ENCODE data around the gene PLP2. TPM values are rescaled to one million over a fixed set of nuclear protein-coding genes. Genes with fewer than 3 reads are reported as not detected.

PLP2 gene
- total and polyA plus RNA-seq, 3 donors from 2014 or later = 19.0 to 61.6 (median 21.4) TPM

DNA sequence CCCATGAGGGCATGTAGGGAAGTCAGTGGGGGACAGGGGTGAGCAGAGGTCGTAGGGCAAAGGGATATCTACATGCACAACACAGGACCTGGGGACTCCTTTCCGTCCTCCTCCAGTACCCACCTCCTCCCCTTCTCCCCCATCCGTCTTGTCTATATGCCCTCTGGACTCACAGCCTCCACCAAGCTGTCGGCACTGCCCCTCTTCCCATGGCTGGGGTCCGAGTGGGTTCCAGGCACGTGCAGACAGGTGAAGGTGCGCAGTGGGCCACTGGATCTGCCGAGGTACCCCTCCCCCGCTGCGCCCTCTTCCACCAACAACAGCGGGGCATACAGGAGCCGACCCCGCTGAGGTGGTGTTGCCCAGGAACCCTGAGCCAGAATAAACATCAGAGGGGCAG is 33.7 kb downstream of the PLP2 start:
- Histone ChIP-seq H3K36me3 (ENCODE audit: low read depth, missing control alignments) (no peaks in the 10 kb centered on the region), H3K4me1 (no peaks in the 10 kb centered on the region), H3K27me3 (no peaks in the 10 kb centered on the region), H3K27ac (no peak overlapping the region), H3K4me3 (no peak overlapping the region), H3K9me3 (no peaks in the 10 kb centered on the region)
- no peak for TF ChIP-seq POLR2A (IDR thresholded peaks at IDR 0.05)
- TF ChIP-seq, protein P1, sequence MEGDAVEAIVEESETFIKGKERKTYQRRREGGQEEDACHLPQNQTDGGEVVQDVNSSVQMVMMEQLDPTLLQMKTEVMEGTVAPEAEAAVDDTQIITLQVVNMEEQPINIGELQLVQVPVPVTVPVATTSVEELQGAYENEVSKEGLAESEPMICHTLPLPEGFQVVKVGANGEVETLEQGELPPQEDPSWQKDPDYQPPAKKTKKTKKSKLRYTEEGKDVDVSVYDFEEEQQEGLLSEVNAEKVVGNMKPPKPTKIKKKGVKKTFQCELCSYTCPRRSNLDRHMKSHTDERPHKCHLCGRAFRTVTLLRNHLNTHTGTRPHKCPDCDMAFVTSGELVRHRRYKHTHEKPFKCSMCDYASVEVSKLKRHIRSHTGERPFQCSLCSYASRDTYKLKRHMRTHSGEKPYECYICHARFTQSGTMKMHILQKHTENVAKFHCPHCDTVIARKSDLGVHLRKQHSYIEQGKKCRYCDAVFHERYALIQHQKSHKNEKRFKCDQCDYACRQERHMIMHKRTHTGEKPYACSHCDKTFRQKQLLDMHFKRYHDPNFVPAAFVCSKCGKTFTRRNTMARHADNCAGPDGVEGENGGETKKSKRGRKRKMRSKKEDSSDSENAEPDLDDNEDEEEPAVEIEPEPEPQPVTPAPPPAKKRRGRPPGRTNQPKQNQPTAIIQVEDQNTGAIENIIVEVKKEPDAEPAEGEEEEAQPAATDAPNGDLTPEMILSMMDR (IDR thresholded peaks at IDR 0.05) = no peak
- intact Hi-C loops (cut with DNase I; ENCODE audit: low total_unique reads) = no loop called here
- 80 to 85% methylated on average over 1 to 13 of the region's 13 CpGs for WGBS, 2 donors
- no peak for DNase-seq

DNA sequence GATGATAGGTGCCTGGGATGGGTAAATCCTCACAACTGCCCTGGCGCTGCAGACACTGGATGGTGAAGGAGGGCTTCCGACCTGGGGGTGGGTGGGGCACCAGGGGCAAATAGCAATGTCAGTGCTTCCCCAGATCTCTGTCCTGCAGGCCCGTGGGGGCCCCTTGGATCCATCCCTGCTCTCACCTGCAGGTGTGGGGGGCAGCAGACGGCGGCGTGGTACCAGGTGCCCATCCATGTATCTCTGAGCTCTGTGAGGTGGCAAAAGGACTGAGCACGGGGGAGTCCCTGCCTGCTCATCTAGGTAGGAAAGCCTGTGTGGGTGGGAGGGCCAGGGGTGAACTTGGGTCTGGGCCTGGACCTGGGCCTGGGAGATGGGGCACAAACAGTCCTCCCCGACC is 34.8 kb downstream of the PLP2 start:
- TF ChIP-seq, protein P1 (IDR thresholded peaks at IDR 0.05) = no peak
- no peak for TF ChIP-seq POLR2A (IDR thresholded peaks at IDR 0.05)
- DNase-seq = no peak
- intact Hi-C loops (cut with DNase I; ENCODE audit: low total_unique reads) = no loop called here
- H3K27me3 ChIP-seq = no peaks in the 10 kb centered on the region
- no peak overlapping the region for H3K27ac ChIP-seq
- H3K4me1 ChIP-seq = no peaks in the 10 kb centered on the region
- H3K9me3 ChIP-seq = no peaks in the 10 kb centered on the region
- no peaks in the 10 kb centered on the region for H3K36me3 ChIP-seq (ENCODE audit: low read depth, missing control alignments)
- no peak overlapping the region for H3K4me3 ChIP-seq
- WGBS, 2 donors = 60 to 87% methylated on average over 2 to 5 of the region's 8 CpGs

DNA sequence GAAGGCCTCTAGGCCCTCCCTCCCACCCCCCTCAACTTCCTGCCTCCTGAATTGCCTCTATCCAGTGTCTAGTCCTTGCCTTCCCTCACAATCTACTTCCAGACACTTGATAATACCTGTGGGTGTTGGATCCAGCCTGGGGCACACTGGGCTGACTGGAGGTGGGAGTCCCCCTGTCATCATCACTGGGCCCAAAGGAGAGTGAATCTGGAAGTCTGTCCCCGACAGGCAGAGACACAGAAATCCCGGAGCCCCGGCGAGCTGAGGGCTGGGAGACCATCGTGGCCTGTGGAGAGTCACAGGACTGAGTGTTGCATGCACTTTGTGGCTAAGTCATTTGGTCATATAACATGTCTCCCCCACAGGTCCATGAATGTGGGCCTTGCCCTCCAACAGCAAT is 36.7 kb downstream of the PLP2 start:
- Histone ChIP-seq H3K4me3 (no peak overlapping the region), H3K4me1 (no peaks in the 10 kb centered on the region), H3K9me3 (no peaks in the 10 kb centered on the region), H3K27me3 (no peaks in the 10 kb centered on the region), H3K36me3 (ENCODE audit: low read depth, missing control alignments) (no peaks in the 10 kb centered on the region), H3K27ac (no peak overlapping the region)
- TF ChIP-seq POLR2A (IDR thresholded peaks at IDR 0.05) = no peak
- TF ChIP-seq, protein P1 (IDR thresholded peaks at IDR 0.05) = no peak
- DNase-seq = no peak
- intact Hi-C loops (cut with DNase I; ENCODE audit: low total_unique reads) = no loop called here
- WGBS, 2 donors = 60 to 80% methylated on average over 1 to 5 of the region's 5 CpGs

DNA sequence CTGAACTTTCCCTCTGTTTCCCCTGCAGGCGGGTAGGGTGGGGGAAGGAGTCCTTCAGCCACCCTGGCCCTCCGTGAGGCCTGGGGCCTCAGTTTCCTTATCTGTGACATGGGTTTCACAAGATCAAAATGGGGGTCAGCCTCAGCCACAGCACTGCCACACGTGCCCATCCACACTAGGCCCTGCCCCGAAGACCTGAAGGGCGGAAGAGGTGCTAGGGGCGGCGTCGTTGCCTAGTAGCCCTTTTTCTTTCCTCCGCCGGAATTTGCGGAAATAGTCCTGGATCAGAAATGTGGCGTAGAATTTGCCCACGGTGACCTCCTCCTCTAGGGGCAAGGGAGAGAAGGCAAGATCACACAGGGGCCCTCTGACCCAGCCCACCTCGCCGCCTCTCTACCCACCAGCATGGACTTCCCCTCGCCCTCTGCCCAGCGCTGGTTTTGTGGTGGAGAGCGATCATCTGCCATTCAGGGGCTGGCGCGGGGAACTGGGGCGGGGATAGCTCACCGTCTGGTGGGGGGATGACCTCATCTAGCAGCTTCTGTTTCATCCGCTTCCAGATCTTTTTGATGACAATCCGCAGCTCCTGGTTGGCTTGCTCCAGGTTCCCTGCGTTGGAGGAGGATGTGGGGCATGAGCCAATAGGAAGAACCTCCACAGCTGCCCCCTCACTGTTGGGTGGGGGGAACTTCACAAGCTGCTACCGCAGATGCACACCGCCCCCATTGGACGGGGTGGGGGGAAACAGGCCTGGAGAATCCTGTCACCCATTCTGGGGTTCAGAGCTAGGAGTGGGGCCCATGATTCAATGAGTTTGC is 37.9 kb downstream of the PLP2 start:
- no peaks in the 10 kb centered on the region for H3K9me3 ChIP-seq
- no peak overlapping the region for H3K27ac ChIP-seq
- TF ChIP-seq, protein P1 (IDR thresholded peaks at IDR 0.05) = no peak
- TF ChIP-seq POLR2A (IDR thresholded peaks at IDR 0.05) = no peak
- WGBS, 2 donors = 28 to 47% methylated on average over 13 to 14 of the region's 28 CpGs
- no peak overlapping the region for H3K4me3 ChIP-seq
- H3K4me1 ChIP-seq = no peaks in the 10 kb centered on the region
- intact Hi-C loops (cut with DNase I; ENCODE audit: low total_unique reads) = no loop called here
- DNase-seq = no peak
- H3K36me3 ChIP-seq (ENCODE audit: low read depth, missing control alignments) = no peaks in the 10 kb centered on the region
- H3K27me3 ChIP-seq = no peaks in the 10 kb centered on the region

DNA sequence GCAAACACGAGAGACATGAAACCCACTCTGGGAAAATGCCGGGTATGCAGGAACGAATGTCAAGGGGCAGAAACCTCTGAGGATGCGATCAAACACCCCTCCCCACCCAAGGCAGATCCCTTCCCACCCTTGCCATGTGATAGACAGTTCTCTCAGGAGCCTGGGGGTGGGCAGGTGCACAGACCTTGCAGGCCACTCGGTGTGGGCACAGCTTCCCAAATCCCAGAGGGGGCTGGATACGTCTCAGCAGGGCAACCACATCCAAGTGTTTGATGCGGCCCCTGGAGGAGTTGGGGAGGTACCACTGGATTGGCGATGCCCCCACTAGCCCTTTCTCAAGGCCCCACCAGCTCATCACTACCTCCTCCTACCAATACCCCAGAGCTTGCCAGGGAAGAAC is 38.7 kb downstream of the PLP2 start:
- TF ChIP-seq POLR2A (IDR thresholded peaks at IDR 0.05) = no peak
- TF ChIP-seq, protein P1 (IDR thresholded peaks at IDR 0.05) = no peak
- intact Hi-C loops (cut with DNase I; ENCODE audit: low total_unique reads) = no loop called here
- no peaks in the 10 kb centered on the region for H3K27me3 ChIP-seq
- H3K4me3 ChIP-seq = no peak overlapping the region
- no peaks in the 10 kb centered on the region for H3K4me1 ChIP-seq
- no peaks in the 10 kb centered on the region for H3K9me3 ChIP-seq
- H3K27ac ChIP-seq = no peak overlapping the region
- H3K36me3 ChIP-seq (ENCODE audit: low read depth, missing control alignments) = no peaks in the 10 kb centered on the region
- 81% methylated on average over 4 of the region's 8 CpGs; no CpG with 5 or more reads in 1 of the 2 donors for WGBS, 2 donors
- DNase-seq = no peak
